Endodermal cell (in vitro differentiated cells): ENCODE results near the gene PPP1R12B. TPM values are rescaled to one million over a fixed set of nuclear protein-coding genes. Genes with fewer than 3 reads are reported as not detected.

ENCODE experiments used
- DNase-seq: peaks from one replicate; pipeline ENCODE4 v3.0.0-alpha.2; 2017
- H3K27ac ChIP-seq: 2 replicates; pipeline ENCODE4 v1.5.1; 2013; ENCODE audit warnings: mild to moderate bottlenecking, low read depth, low read length, moderate library complexity
- H3K27me3 ChIP-seq: 2 replicates; pipeline ENCODE4 v1.6.1; 2013; ENCODE audit warnings: mild to moderate bottlenecking, low read length, moderate library complexity; ENCODE audit not compliant: insufficient read depth, control insufficient read depth, poor library complexity, severe bottlenecking
- H3K36me3 ChIP-seq: 2 replicates; pipeline ENCODE4 v1.7.0; 2013; ENCODE audit warnings: mild to moderate bottlenecking, low read length, moderate library complexity; ENCODE audit not compliant: control insufficient read depth, insufficient read depth
- H3K4me1 ChIP-seq: one replicate; pipeline ENCODE4 v1.7.0; 2013; ENCODE audit warnings: low read length; ENCODE audit not compliant: control insufficient read depth, insufficient read depth
- H3K4me3 ChIP-seq: 2 replicates; pipeline ENCODE4 v1.5.1; 2013; ENCODE audit warnings: mild to moderate bottlenecking, low read length, moderate library complexity
- H3K9ac ChIP-seq: 2 replicates; pipeline ENCODE4 v1.6.1; 2013; ENCODE audit warnings: mild to moderate bottlenecking, low read length, moderate library complexity; ENCODE audit not compliant: poor library complexity, severe bottlenecking; ENCODE audit errors: extremely low read depth
- H3K9me3 ChIP-seq: 2 replicates; pipeline ENCODE4 v1.6.1; 2013; ENCODE audit warnings: mild to moderate bottlenecking, low read length, moderate library complexity; ENCODE audit not compliant: control insufficient read depth
- H3K27ac Mint-ChIP-seq: 2 replicates; pipeline ENCODE4 v1.8.0; 2020; ENCODE audit warnings: mixed read lengths
- H3K27me3 Mint-ChIP-seq: 2 replicates; pipeline ENCODE4 v1.8.0; 2021; ENCODE audit warnings: mild to moderate bottlenecking, mixed read lengths; ENCODE audit not compliant: insufficient read depth
- H3K36me3 Mint-ChIP-seq: 2 replicates; pipeline ENCODE4 v1.8.0; 2020; ENCODE audit warnings: low read depth, mixed read lengths
- H3K4me1 Mint-ChIP-seq: 2 replicates; pipeline ENCODE4 v1.8.0; 2020; ENCODE audit warnings: mixed read lengths
- H3K4me3 Mint-ChIP-seq: 2 replicates; pipeline ENCODE4 v1.8.0; 2020; ENCODE audit warnings: mild to moderate bottlenecking, moderate library complexity, mixed read lengths
- H3K9me3 Mint-ChIP-seq: 2 replicates; pipeline ENCODE4 v1.8.0; 2020; ENCODE audit warnings: mild to moderate bottlenecking, mixed read lengths
- WGBS, 2 experiments: methylation state at CpG; one replicate each; pipeline versions ENCODE4 v1.1.5 to v1.1.7; 2013; ENCODE audit warnings: missing lambda C conversion rate in 2 of 2, mixed read lengths in 1 of 2; ENCODE audit not compliant: insufficient coverage in 1 of 2, insufficient read length in 1 of 2; 5-methylcytosine and 5-hydroxymethylcytosine counted together
- total RNA-seq, 2 donors: library from RNA; stranded (reverse); fragmentation: NEBNext Ultra II Directional in 1 of 2; extraction: Animal tissue kit (Norgen Biotek cat#: 25700) in 1 of 2; gene quantifications; 2 replicates in 1 of 2; 3 replicates in 1 of 2; pipeline ENCODE4 v1.2.1, GENCODE V29; 2021
- TF ChIP-seq, protein P1 (sequence below): fragments of 200-600 bp; sonication (generic); conservative IDR thresholded peaks from 2 replicates; pipeline ENCODE4 v1.5.0; 2021; ENCODE audit warnings: antibody characterized with exemption, mild to moderate bottlenecking

Gene PPP1R12B
- total RNA-seq, 2 donors from 2014 or later, result 19.2 to 20.3 TPM

- H3K4me3 Mint-ChIP-seq, result no peak overlapping the region
- no peak overlapping the region for H3K9ac ChIP-seq
- H3K27me3 ChIP-seq, result no peaks in the 10 kb centered on the region
- H3K27ac ChIP-seq, result no peak overlapping the region
- no peaks in the 10 kb centered on the region for H3K36me3 ChIP-seq
- H3K27me3 Mint-ChIP-seq, result no peaks in the 10 kb centered on the region
- 96% methylated on average over 1 of the region's 1 CpG; no CpG with 5 or more reads in 1 of the 2 experiments for WGBS, 2 experiments
- no peak for DNase-seq
- H3K4me1 Mint-ChIP-seq, result peaks cover 27% of the 10 kb centered on the region
- no peaks in the 10 kb centered on the region for H3K9me3 ChIP-seq
- peaks cover 7% of the 10 kb centered on the region for H3K4me1 ChIP-seq
- H3K9me3 Mint-ChIP-seq, result no peaks in the 10 kb centered on the region
- H3K27ac Mint-ChIP-seq, result no peak overlapping the region
- H3K36me3 Mint-ChIP-seq, result no peaks in the 10 kb centered on the region
- H3K4me3 ChIP-seq, result no peak overlapping the region
- TF ChIP-seq, protein P1, sequence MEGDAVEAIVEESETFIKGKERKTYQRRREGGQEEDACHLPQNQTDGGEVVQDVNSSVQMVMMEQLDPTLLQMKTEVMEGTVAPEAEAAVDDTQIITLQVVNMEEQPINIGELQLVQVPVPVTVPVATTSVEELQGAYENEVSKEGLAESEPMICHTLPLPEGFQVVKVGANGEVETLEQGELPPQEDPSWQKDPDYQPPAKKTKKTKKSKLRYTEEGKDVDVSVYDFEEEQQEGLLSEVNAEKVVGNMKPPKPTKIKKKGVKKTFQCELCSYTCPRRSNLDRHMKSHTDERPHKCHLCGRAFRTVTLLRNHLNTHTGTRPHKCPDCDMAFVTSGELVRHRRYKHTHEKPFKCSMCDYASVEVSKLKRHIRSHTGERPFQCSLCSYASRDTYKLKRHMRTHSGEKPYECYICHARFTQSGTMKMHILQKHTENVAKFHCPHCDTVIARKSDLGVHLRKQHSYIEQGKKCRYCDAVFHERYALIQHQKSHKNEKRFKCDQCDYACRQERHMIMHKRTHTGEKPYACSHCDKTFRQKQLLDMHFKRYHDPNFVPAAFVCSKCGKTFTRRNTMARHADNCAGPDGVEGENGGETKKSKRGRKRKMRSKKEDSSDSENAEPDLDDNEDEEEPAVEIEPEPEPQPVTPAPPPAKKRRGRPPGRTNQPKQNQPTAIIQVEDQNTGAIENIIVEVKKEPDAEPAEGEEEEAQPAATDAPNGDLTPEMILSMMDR, result no peak
Measured at GRCh38 chr1:202572867-202573266, 224.4 kb downstream of the PPP1R12B start.

GRCh38 chr1:202575918-202576653, 227.6 kb downstream of the PPP1R12B start:
- Mint-ChIP-seq H3K36me3 (peaks cover 1% of the 10 kb centered on the region), H3K27me3 (no peaks in the 10 kb centered on the region), H3K9me3 (no peaks in the 10 kb centered on the region), H3K4me3 (no peak overlapping the region), H3K27ac (no peak overlapping the region), H3K4me1 (peaks cover 28% of the 10 kb centered on the region)
- H3K9ac ChIP-seq, result no peak overlapping the region
- WGBS, 2 experiments, result 81% methylated on average over 2 of the region's 2 CpGs; no CpG with 5 or more reads in 1 of the 2 experiments
- H3K4me3 ChIP-seq, result no peak overlapping the region
- no peaks in the 10 kb centered on the region for H3K9me3 ChIP-seq
- peak overlapping the region; percentile 5 for H3K27ac ChIP-seq
- TF ChIP-seq, protein P1, result no peak
- peaks cover 14% of the 10 kb centered on the region for H3K4me1 ChIP-seq
- no peak for DNase-seq
- no peaks in the 10 kb centered on the region for H3K36me3 ChIP-seq
- no peaks in the 10 kb centered on the region for H3K27me3 ChIP-seq

GRCh38 chr1:202576816-202577215, 228.3 kb downstream of the PPP1R12B start:
- no peak for DNase-seq
- Histone ChIP-seq H3K9ac (no peak overlapping the region), H3K4me3 (no peak overlapping the region), H3K27me3 (no peaks in the 10 kb centered on the region), H3K27ac (peak overlapping the region; percentile 3), H3K36me3 (no peaks in the 10 kb centered on the region), H3K9me3 (no peaks in the 10 kb centered on the region), H3K4me1 (peaks cover 14% of the 10 kb centered on the region)
- no peaks in the 10 kb centered on the region for H3K27me3 Mint-ChIP-seq
- H3K36me3 Mint-ChIP-seq, result peaks cover 2% of the 10 kb centered on the region
- WGBS, 2 experiments, result 100% methylated on average over 1 of the region's 1 CpG
- no peak overlapping the region for H3K27ac Mint-ChIP-seq
- peaks cover 25% of the 10 kb centered on the region for H3K4me1 Mint-ChIP-seq
- TF ChIP-seq, protein P1, result no peak
- no peak overlapping the region for H3K4me3 Mint-ChIP-seq
- no peaks in the 10 kb centered on the region for H3K9me3 Mint-ChIP-seq
